Measurements from ENCODE around the gene STK11. TPM values are rescaled to one million over a fixed set of nuclear protein-coding genes. Genes with fewer than 3 reads are reported as not detected.

Gene STK11
- total and polyA plus RNA-seq, 2 experiments from 2014 or later: 19.4 to 96.5 TPM

GRCh38 chr19:1270213-1270853 lies 64.8 kb downstream of the STK11 start (continued):
- TF ChIP-seq POLR2AphosphoS5 (IDR thresholded peaks at IDR 0.05; ENCODE audit: low read depth): 0 out of 2 replicates have a peak, but pooled peaks have one; percentile 6

- H2AFZ ChIP-seq: no peak overlapping the region
- peak overlapping the region; percentile 89 for H3K4me3 Mint-ChIP-seq
- H3K9me2 ChIP-seq (ENCODE audit: insufficient read depth): no peaks in the 10 kb centered on the region
- TF ChIP-seq ZNF462 (CRISPR knock-in tag; IDR thresholded peaks at IDR 0.05) (no peak), CREB1 (CRISPR knock-in tag; IDR thresholded peaks at IDR 0.05; ENCODE audit: low read depth) (no peak), EZH2phosphoT487 (IDR thresholded peaks at IDR 0.05; ENCODE audit: unreplicated experiment) (no peak), ZNF331 (CRISPR knock-in tag; IDR thresholded peaks at IDR 0.05; ENCODE audit: low read depth) (no peak), CTCF (conservative IDR thresholded peaks at IDR 0.05; ENCODE audit: low read depth in 2 of 2) (no peak), ETS1 (IDR thresholded peaks at IDR 0.05) (no peak), STAT1 (IDR thresholded peaks at IDR 0.05; ENCODE audit: unreplicated experiment) (no peak), NANOG (IDR thresholded peaks at IDR 0.05; ENCODE audit: borderline replicate concordance) (no peak)
- peak overlapping the region; percentile 98 for H3K27ac Mint-ChIP-seq
- peaks cover 44% of the 10 kb centered on the region for H3K79me2 ChIP-seq (replicated peaks; ENCODE audit: insufficient read depth)
- H4K20me1 ChIP-seq (replicated peaks; ENCODE audit: insufficient read depth): peaks cover 37% of the 10 kb centered on the region
- H3K4me2 ChIP-seq: peak overlapping the region; percentile 100; the same call in 1 of the 2 replicates
- H3K36me3 ChIP-seq (ENCODE audit: insufficient read depth): peaks cover 31% of the 10 kb centered on the region
- peaks cover 40% of the 10 kb centered on the region for H3K4me1 ChIP-seq (ENCODE audit: insufficient read depth)
- DNase-seq (ENCODE audit: low spot score) (no peak), ATAC-seq (no peak)
- H3K27me3 ChIP-seq (ENCODE audit: insufficient read depth): peaks cover 10% of the 10 kb centered on the region; the same call in 1 of the 2 replicates
- peaks cover 55% of the 10 kb centered on the region for H3K4me1 Mint-ChIP-seq
- H3K9me3 Mint-ChIP-seq: peaks cover 2% of the 10 kb centered on the region; the same call in 2 of the 3 replicates
- peaks cover 51% of the 10 kb centered on the region for H3K36me3 Mint-ChIP-seq (ENCODE audit: low read depth)
- H3K4me3 ChIP-seq: peak overlapping the region; percentile 94
- peak overlapping the region; percentile 98 for H3K27ac ChIP-seq (ENCODE audit: low read depth)
- H3F3A ChIP-seq (replicated peaks; ENCODE audit: low read depth): peaks cover 59% of the 10 kb centered on the region
- H3K27me3 Mint-ChIP-seq (ENCODE audit: insufficient read depth, low read depth, poor library complexity): peaks cover 54% of the 10 kb centered on the region
These were observed 65.4 kb downstream of the STK11 start for GRCh38 chr19:1270854-1271527.

All from GM23338 (cell line).